GM11168 (cell line): ENCODE results near the gene METTL22.

Source experiments
- in situ Hi-C: fragments of 300-500 bp; cut with MboI; formaldehyde crosslinking; loops from one replicate; pipeline ENCODE4 v1.12.0; 2022; ENCODE audit warnings: low sequenced_read_pairs; ENCODE audit not compliant: unreplicated experiment

METTL22 gene

GRCh38 chr16:8660841-8661301, 39.4 kb downstream of the METTL22 start:
- in situ Hi-C loops, result no loop called here

DNA sequence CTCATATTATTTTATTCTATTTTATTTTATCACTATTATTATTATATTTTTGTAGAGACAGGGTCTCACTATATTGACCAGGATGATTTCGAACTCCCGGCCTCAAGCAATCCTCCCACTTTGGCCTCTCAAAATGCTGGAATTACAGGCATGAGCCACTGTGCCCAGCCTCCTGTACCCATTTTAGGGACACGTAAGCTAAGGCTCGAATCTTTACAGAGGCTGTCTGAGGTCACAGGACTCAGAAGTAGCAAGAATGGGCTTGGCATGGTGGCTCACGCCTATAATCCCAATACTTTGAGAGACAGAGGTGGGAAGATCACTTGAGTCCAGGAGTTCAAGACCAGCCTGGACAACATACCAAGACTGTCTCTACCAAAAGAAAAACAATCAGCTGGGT, 40.2 kb downstream of the METTL22 start:
- in situ Hi-C loops, result no loop called here

GRCh38 chr16:8663192-8664089, 41.9 kb downstream of the METTL22 start:
- in situ Hi-C loops, result no loop called here

DNA sequence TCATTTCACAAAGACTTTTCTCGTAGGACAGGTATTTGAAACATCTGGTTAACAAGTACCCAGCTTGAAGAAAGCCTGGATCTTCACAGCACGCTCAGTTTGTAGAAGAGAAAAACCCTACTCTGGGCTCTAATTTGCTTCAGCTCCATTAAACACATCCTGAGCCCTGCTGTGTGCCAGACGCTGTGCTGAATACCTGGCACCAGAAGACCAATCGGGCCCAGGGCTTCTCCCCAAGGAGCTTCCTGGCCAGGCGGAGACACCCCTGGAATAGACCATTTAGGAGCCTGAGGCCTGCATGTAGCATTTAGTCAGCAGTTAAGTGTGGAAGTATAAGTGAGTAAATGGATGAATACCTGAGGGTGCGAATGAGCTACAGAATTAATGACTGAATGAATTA, 44.0 kb downstream of the METTL22 start:
- in situ Hi-C loops, result no loop called here

GRCh38 chr16:8667492-8667891, 46.0 kb downstream of the METTL22 start:
- in situ Hi-C loops, result no loop called here

DNA sequence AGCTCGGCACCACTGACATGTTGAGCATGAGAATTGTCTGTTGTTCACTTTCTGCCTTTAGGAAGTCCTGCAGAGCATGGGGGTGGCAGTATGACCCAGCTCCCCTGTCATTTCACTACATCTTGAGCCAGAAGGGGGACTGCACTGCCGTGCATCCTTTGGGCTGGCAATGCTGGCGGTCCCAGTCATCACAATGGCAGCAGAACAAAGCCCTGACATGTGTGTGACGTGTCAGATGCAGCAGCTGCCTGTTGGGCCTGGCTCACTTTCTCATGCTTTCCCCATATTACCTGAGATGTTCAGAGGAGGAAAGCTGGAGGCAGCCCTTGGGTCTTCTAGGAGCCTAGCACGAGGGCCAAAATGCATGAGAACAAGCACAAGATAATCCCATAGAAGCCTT, 46.6 kb downstream of the METTL22 start:
- in situ Hi-C loops, result no loop called here

DNA sequence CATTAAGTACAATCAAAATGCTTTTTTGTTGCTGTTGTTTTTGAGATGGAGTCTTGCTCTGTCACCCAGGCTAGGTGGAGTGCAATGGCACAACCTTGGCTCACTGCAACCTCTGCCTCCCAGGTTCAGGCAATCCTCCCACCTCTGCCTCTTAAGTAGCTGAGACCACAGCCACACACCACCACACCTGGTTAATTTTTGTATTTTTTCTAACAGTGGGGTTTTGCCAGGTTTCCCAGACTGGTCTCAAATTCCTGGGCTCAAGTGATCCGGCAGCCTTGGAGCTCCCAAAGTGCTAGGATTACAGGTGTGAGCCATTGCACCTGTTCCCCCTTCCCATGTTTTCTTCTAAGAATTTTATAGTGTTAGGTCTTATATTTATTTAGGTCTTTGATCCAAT, 48.0 kb downstream of the METTL22 start:
- in situ Hi-C loops, result no loop called here

DNA sequence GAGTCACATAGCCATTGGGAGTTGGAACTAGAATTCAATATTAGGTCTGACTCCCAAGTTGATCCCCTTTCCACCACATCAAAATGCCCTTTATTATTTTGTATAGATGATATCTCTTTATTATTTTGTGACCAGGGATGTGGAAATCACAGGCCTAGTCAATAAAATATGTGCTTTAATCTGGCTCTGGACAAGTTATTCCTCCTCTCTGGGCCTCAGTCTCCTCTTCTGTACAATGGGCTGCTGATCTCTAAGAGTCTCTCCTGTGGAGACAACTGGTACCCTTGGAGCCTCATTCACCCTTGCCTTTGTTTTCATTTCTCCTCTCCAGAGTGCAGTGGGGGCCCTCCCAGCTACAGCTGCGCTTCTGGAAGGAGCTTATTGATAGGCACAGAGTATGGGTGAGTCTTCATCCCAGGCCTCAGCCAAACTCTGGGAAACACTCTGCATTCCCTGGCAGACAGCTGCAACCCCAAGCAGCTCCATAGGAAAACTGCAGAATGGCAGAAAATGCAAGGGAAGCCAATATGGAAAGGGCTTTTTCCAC, 48.6 kb downstream of the METTL22 start:
- in situ Hi-C loops, result no loop called here

- in situ Hi-C loops, result no loop called here
Measured at GRCh38 chr16:8673611-8674412, 52.3 kb downstream of the METTL22 start.

DNA sequence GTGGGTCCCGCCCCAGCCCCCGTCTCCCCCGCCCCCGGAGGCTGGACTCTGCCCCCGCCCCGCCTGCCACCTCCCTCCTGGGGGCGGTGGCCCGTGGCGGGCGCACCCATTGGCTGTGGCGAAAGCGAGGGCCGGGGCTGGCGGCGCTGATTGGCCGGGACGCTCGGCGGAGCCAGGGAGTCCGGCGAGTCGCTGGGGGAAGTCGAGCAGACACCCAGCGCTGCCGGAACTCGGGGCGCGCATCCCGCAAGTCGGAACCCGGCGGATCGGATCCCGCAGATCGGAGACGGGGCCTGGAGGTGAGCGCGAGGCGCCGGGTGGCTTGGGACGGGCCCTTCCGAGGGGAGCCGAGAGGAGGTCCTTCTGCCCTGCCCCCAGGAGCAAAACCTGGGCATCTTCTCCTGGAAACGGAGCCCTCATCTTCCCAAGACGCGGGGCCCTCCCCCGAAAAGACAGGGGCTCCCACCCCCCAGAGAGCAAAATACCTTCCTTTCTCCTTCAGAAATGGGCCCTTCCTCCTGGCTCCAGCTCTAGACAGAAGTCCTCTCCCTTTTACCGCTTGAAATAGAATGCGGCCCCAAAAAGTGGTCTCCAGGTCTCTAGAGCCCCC, 53.0 kb downstream of the METTL22 start, which contains the start of gene ABAT:
TSS of gene ABAT (plus strand) at position 205 of the 610 bp plus-strand sequence. CDS start 61,123 bp downstream, outside the sequence.
- in situ Hi-C loops, result no loop called here

DNA sequence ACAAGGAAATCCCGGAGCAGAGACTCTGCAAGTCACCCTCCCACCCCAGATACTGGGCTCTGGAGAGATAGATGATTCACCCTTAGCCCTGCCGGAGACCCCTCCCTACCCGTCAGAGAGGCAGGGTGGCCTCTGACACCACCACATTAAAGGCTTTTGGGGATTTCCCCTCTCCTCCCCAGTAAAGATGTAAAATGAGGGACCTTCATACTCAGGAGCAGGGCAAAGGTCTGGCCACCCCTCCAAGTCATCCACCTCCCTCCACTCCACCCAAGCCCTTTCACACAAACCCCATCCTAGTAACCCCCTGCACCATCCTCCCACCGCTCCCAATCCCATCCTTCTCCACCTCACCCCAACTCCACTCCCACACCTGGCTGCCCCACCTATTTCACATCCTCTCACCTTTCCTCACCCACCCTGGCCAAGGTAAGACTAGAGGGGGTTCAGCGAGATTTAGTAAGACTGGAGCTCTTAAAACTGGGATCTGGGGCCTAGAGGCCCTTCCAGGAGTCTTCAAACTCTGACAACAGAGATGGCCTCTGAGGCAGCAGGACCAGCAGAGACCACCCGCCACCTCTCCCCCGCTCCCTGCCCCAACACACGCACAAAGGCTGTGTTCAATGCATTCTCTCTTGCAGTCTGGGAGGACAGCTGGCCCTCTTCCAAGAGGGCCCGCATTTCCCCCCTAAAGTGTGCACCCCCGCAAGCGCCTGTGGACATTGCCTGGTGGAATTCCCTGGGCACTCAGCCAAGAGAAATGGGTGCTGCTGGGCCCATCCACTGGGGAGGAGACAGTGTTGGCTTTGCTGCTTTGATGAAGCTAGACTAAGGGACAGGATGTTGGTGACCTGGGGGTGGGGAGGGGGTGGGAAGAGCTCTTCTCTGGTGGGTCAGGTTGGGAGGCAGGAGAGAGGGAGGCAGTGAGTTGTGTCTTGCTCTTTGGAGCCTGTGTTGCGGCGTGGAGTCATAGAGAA, 54.0 kb downstream of the METTL22 start:
- in situ Hi-C loops, result no loop called here

- in situ Hi-C loops, result no loop called here
Measured at GRCh38 chr16:8676160-8676547, 54.7 kb downstream of the METTL22 start.

- in situ Hi-C loops, result no loop called here
Measured at GRCh38 chr16:8676737-8677375, 55.4 kb downstream of the METTL22 start.

DNA sequence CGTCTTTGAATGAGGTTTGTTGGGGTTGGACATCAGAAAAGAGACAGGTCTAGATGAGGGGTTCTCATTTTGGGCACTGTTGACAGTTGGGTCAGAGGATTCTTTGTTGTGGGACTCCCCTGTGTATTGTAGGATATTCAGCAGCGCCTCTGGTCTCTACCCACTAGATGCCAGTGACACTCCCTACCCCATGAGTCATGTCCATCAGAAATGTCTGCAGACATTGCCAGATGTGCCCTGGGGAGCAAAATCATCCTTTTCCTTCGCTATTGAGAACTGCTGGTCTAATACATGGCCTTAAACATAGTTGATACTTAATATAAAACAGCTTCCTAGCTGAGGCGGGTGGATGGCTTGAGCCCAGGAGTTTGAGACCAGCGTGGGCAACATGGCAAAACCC, 56.0 kb downstream of the METTL22 start:
- in situ Hi-C loops, result no loop called here

- in situ Hi-C loops, result no loop called here
Measured at GRCh38 chr16:8678068-8678927, 56.8 kb downstream of the METTL22 start.

GRCh38 chr16:8679151-8679550, 57.7 kb downstream of the METTL22 start:
- in situ Hi-C loops, result no loop called here

- in situ Hi-C loops, result no loop called here
Measured at GRCh38 chr16:8682551-8683259, 61.2 kb downstream of the METTL22 start.
